Endothelial cell of umbilical vein (primary cell): ENCODE results near the gene SMAD3. TPM values are rescaled to one million over a fixed set of nuclear protein-coding genes. Genes with fewer than 3 reads are reported as not detected.

Experiments used
- Bru-seq: library from RNA; stranded (reverse); fragments of 400-500 nt; gene quantifications from one replicate; lab custom pipeline; 2021; lab: Mats Ljungman, UMichigan
- BruChase-seq, 2 experiments: library from RNA; stranded (reverse); fragments of 400-500 nt; gene quantifications; one replicate each; lab custom pipeline; 2021; lab: Mats Ljungman, UMichigan
- BruUV-seq: library from RNA; stranded (reverse); fragments of 400-500 nt; replicated peaks from 2 replicates; lab custom pipeline; 2021; lab: Mats Ljungman, UMichigan
- CTCF ChIA-PET: fragments of 300-600, 350-600 bp; sonication (Branson Sonifier 250); formaldehyde crosslinking; loops from one replicate; lab custom pipeline; 2021; ENCODE audit warnings: antibody characterized with exemption, inconsistent platforms; lab: Charles Lee
- POLR2A ChIA-PET: fragments of 300-600, 350-600 bp; sonication (Branson Sonifier 250); formaldehyde crosslinking; loops from one replicate; lab custom pipeline; 2021; ENCODE audit warnings: antibody characterized with exemption, inconsistent platforms; lab: Charles Lee
- DNase-seq: peaks from one replicate; pipeline ENCODE4 v3.0.0-alpha.2; 2011; ENCODE audit warnings: low read depth, low spot score
- FAIRE-seq: peaks from 2 replicates; lab custom pipeline; 2011; peaks lifted over from hg19 to GRCh38; lab: Jason Lieb, UNC
- H2AFZ ChIP-seq: 2 replicates; pipeline ENCODE4 v1.6.0; 2012; ENCODE audit warnings: low read depth, low read length, control low read depth, inconsistent platforms
- H3K27ac ChIP-seq: 2 replicates; pipeline ENCODE4 v1.5.1; 2011; ENCODE audit warnings: low read depth, mild to moderate bottlenecking, control low read depth, low read length, moderate library complexity; ENCODE audit not compliant: insufficient read depth
- H3K27me3 ChIP-seq, 2 experiments: 2 replicates each; pipeline versions ENCODE4 v1.6.0 to v1.6.1; 2011; ENCODE audit warnings: low read length in 2 of 2, mixed read lengths in 1 of 2; ENCODE audit not compliant: control insufficient read depth in 2 of 2, insufficient read depth in 2 of 2
- H3K36me3 ChIP-seq, 2 experiments: 2 replicates in 1 of 2; 3 replicates in 1 of 2; pipeline ENCODE4 v1.5.1; 2011; ENCODE audit warnings: low read length in 2 of 2, mild to moderate bottlenecking in 1 of 2, moderate library complexity in 1 of 2; ENCODE audit not compliant: control insufficient read depth in 2 of 2, insufficient read depth in 2 of 2; ENCODE audit errors: extremely low read depth in 1 of 2
- H3K4me1 ChIP-seq: 3 replicates; pipeline ENCODE4 v1.5.1; 2011; ENCODE audit warnings: mild to moderate bottlenecking, low read length; ENCODE audit not compliant: control insufficient read depth, insufficient read depth; ENCODE audit errors: extremely low read depth
- H3K4me2 ChIP-seq: 2 replicates; pipeline ENCODE4 v1.6.1; 2011; ENCODE audit warnings: low read length, control low read depth, mixed read lengths; ENCODE audit not compliant: insufficient read depth
- H3K4me3 ChIP-seq, 3 experiments: fragments of 200-600 bp in 1 of 3; sonication (generic), shearing (Covaris generic) in 1 of 3; replicated peaks in 1 of 3; 2 replicates each; pipeline ENCODE4 v1.5.1; 2011 to 2016; ENCODE audit warnings: control low read depth in 3 of 3, low read length in 3 of 3, mild to moderate bottlenecking in 2 of 3, inconsistent platforms in 1 of 3, low read depth in 1 of 3, moderate library complexity in 1 of 3; ENCODE audit not compliant: insufficient read depth in 1 of 3
- H3K79me2 ChIP-seq: 2 replicates; pipeline ENCODE4 v1.6.0; 2012; ENCODE audit warnings: low read length, inconsistent platforms; ENCODE audit not compliant: control insufficient read depth, insufficient read depth
- H3K9ac ChIP-seq: replicated peaks from 2 replicates; pipeline ENCODE3; 2011; ENCODE audit warnings: low read length, control low read depth; ENCODE audit not compliant: insufficient read depth; ENCODE audit errors: extremely low read depth
- H3K9me1 ChIP-seq: replicated peaks from 3 replicates; pipeline ENCODE4 v1.6.0; 2011; ENCODE audit warnings: mild to moderate bottlenecking, low read length; ENCODE audit not compliant: control insufficient read depth, insufficient read depth; ENCODE audit errors: extremely low read depth
- H3K9me3 ChIP-seq: replicated peaks from 2 replicates; pipeline ENCODE4 v1.5.1; 2012; ENCODE audit warnings: low read length, inconsistent platforms; ENCODE audit not compliant: control insufficient read depth, insufficient read depth
- H4K20me1 ChIP-seq: replicated peaks from 2 replicates; pipeline ENCODE3; 2011; ENCODE audit warnings: mild to moderate bottlenecking, low read length; ENCODE audit not compliant: control insufficient read depth, insufficient read depth; ENCODE audit errors: extremely low read depth
- CTCF ChIP-seq, 2 donors: IDR thresholded peaks; 1 replicate in 1 of 2; 2 replicates in 1 of 2; pipeline ENCODE4 v1.5.1; 2011; ENCODE audit warnings: low read length in 2 of 2, mild to moderate bottlenecking in 2 of 2, moderate library complexity in 2 of 2, control low read depth in 1 of 2, inconsistent platforms in 1 of 2, low read depth in 1 of 2; ENCODE audit not compliant: insufficient read depth in 1 of 2; ENCODE audit errors: extremely low read depth in 1 of 2
- FOS ChIP-seq: IDR thresholded peaks from 2 replicates; pipeline ENCODE4 v1.6.1; 2011; ENCODE audit warnings: mild to moderate bottlenecking, low read length, moderate library complexity, borderline replicate concordance; ENCODE audit not compliant: insufficient read depth
- MAX ChIP-seq: IDR thresholded peaks from 2 replicates; pipeline ENCODE4 v1.6.1; 2011; ENCODE audit not compliant: insufficient read depth, insufficient read length
- POLR2A ChIP-seq: IDR thresholded peaks from 2 replicates; pipeline ENCODE4 v1.6.1; 2012; ENCODE audit warnings: low read depth, mild to moderate bottlenecking, control low read depth, low read length
- POLR2AphosphoS5 ChIP-seq: IDR thresholded peaks from 2 replicates; pipeline ENCODE4 v1.6.1; 2012; ENCODE audit warnings: low read depth, mild to moderate bottlenecking, control low read depth, low read length, moderate library complexity; ENCODE audit not compliant: insufficient read depth
- dilution Hi-C: fragments of 300-500 bp; cut with MboI; formaldehyde crosslinking; loops from one replicate; pipeline ENCODE4 v1.15.0; 2019; ENCODE audit warnings: low sequenced_read_pairs; ENCODE audit not compliant: extremely low pct_ligation_motif_present
- intact Hi-C: fragments of 100-400 bp; cut with micrococcal nuclease; formaldehyde crosslinking; loops from one replicate; pipeline ENCODE4 v1.10.0; 2022
- long read RNA-seq: library from polyadenylated mRNA; stranded (forward); transcript quantifications from one replicate; pipeline ENCODE4 v2.0.0, GENCODE V29; 2021
- polyA minus RNA-seq, 3 experiments: library from RNA; depleted of rRNA, polyadenylated mRNA; stranded (reverse); fragments of >200 nt; gene quantifications; 1 replicate in 1 of 3; 2 replicates in 2 of 3; pipeline ENCODE4 v1.2.3, GENCODE V29; 2011
- polyA plus RNA-seq, 4 experiments: library from polyadenylated mRNA; depleted of rRNA in 3 of 4; stranded (reverse) in 3 of 4; unstranded in 1 of 4; fragments of >200 nt; gene quantifications; 2 replicates each; pipeline versions ENCODE4 v1.2.1 to v1.2.3, GENCODE V29; 2011 to 2012; ENCODE audit warnings: missing spikeins in 1 of 4
- total RNA-seq: library from RNA; stranded (reverse); gene quantifications from 2 replicates; pipeline ENCODE4 v1.2.3, GENCODE V29; 2021

Gene SMAD3
- total RNA-seq (71.7 and 88.2 TPM in 2 replicates), polyA plus RNA-seq (53.4 and 56.4 TPM in 2 replicates), polyA minus RNA-seq (53.1 and 59.9 TPM in 2 replicates), Bru-seq, nascent RNA (percentile 95 among the genes with signal in this experiment), BruChase-seq, experiment 1, labeled RNA remaining after a 6-hour chase (percentile 90 among the genes with signal in this experiment), BruChase-seq, experiment 2, labeled RNA remaining after a 2-hour chase (percentile 92 among the genes with signal in this experiment)
- 47.7 and 47.9 TPM in 2 replicates for polyA plus RNA-seq (2011; cell fraction: cytosol; rRNA removed)
- polyA plus RNA-seq (2011; cell fraction: nucleus; rRNA removed) = 114 and 122 TPM in 2 replicates
- 87.3 and 91.3 TPM in 2 replicates for polyA plus RNA-seq (2012)
- 13.7 TPM for polyA minus RNA-seq (2011; cell fraction: cytosol; rRNA and poly(A)+ RNA removed)
- 73.9 and 75.1 TPM in 2 replicates for polyA minus RNA-seq (2011; cell fraction: nucleus; rRNA and poly(A)+ RNA removed)
- long read RNA-seq, full-length matches to known transcripts = 38 of 76 reads
- long read RNA-seq, partial matches to known transcripts = 2 of 76 reads
- long read RNA-seq, other reads (novel, unspliced or antisense) = 36 of 76 reads

- Histone ChIP-seq H3K4me3 (peak within 1 kb of the TSS; percentile 57 to 87 (median 83)), H4K20me1 (no peaks in the 10 kb centered on the region), H3K79me2 (peaks cover 46% of the 10 kb centered on the region), H3K27me3 (no peaks in the 10 kb centered on the region), H3K36me3 (no peaks in the 10 kb centered on the region), H2AFZ (peak within 1 kb of the TSS; percentile 46), H3K9me1 (no peaks in the 10 kb centered on the region), H3K9me3 (no peaks in the 10 kb centered on the region), H3K27ac (peak within 1 kb of the TSS; percentile 89), H3K9ac (peak within 1 kb of the TSS; percentile 96), H3K4me1 (peaks cover 31% of the 10 kb centered on the region), H3K4me2 (peak within 1 kb of the TSS; percentile 94)
- TF ChIP-seq CTCF (IDR thresholded peaks at IDR 0.05; ENCODE audit: extremely low read depth in 1 of 2, insufficient read depth in 1 of 2, low read depth in 1 of 2, low read length in 2 of 2) (peak in 1 of 2 donors; percentile 6), POLR2AphosphoS5 (peak; percentile 91), MAX (peak; percentile 24), FOS (no peak), POLR2A (peak; percentile 80)
- dilution Hi-C loops (no loop called here), intact Hi-C loops (loop anchor here (1.0 to 10.0 kb wide), 13 partner anchors 11 to 369 kb away; partner anchors contain the start of genes AAGAB and IQCH)
- POLR2A ChIA-PET = interaction anchor here (0.7 to 1.2 kb wide), 6 partner anchors 16 to 113 kb away, joined by 3 to 7 read pairs (median 3); no protein-coding TSS in a partner anchor
- no TSS peak for BruUV-seq
- FAIRE-seq (peak; percentile 80), DNase-seq (peak; percentile 93)
- CTCF ChIA-PET = interaction anchor here (0.6 to 5.3 kb wide), 12 partner anchors 9 to 118 kb away, joined by 3 to 34 read pairs (median 4); no protein-coding TSS in a partner anchor
Measured at GRCh38 chr15:67065531-67066005, at the start of gene SMAD3. Gene SMAD3, plus strand, starts transcription at chr15:67065602. Its CDS starts 553 bp downstream, at chr15:67066155.
